ENCODE measurements around the gene STPG1.
A peak's percentile ranks its signal among the peaks of the same experiment; 100 is the strongest.

The STPG1 gene

GRCh38 chr1:24369199-24369598 lies 44.4 kb downstream of the STPG1 start:
- no peak for DNase-seq

- no peak for DNase-seq
These were observed 46.9 kb downstream of the STPG1 start for GRCh38 chr1:24366707-24367106.

- peak; percentile 58 for DNase-seq
These were observed 48.5 kb downstream of the STPG1 start for GRCh38 chr1:24364975-24365678.

GRCh38 chr1:24364605-24364974 lies 49.0 kb downstream of the STPG1 start:
- no peak for DNase-seq

- no peak for DNase-seq
These were observed 49.6 kb downstream of the STPG1 start for GRCh38 chr1:24363994-24364393.

- no peak for DNase-seq
These were observed 50.5 kb downstream of the STPG1 start for GRCh38 chr1:24362982-24363614.

- no peak for DNase-seq
These were observed 51.2 kb downstream of the STPG1 start for GRCh38 chr1:24362396-24362795.

- no peak for DNase-seq
These were observed 51.8 kb downstream of the STPG1 start for GRCh38 chr1:24361811-24362210.

- DNase-seq = no peak
These were observed 52.9 kb downstream of the STPG1 start for GRCh38 chr1:24360681-24361080.

GRCh38 chr1:24357038-24357437 lies 56.5 kb downstream of the STPG1 start:
- DNase-seq = no peak

GRCh38 chr1:24355466-24355865 lies 58.1 kb downstream of the STPG1 start:
- no peak for DNase-seq

- DNase-seq = no peak
These were observed 60.2 kb downstream of the STPG1 start for GRCh38 chr1:24353292-24353891.

GRCh38 chr1:24351918-24352627 lies 61.5 kb downstream of the STPG1 start:
- no peak for DNase-seq

GRCh38 chr1:24351247-24351646 lies 62.3 kb downstream of the STPG1 start:
- no peak for DNase-seq

- no peak for DNase-seq
These were observed 63.7 kb downstream of the STPG1 start for GRCh38 chr1:24349891-24350290.

- DNase-seq = no peak
These were observed 65.4 kb downstream of the STPG1 start for GRCh38 chr1:24348196-24348595.

GRCh38 chr1:24347159-24347934 lies 66.2 kb downstream of the STPG1 start:
- no peak for DNase-seq

- DNase-seq = no peak
These were observed 68.2 kb downstream of the STPG1 start for GRCh38 chr1:24345334-24345733.

- no peak for DNase-seq
These were observed 69.4 kb downstream of the STPG1 start for GRCh38 chr1:24344090-24344742.

GRCh38 chr1:24343412-24344089 lies 70.0 kb downstream of the STPG1 start:
- DNase-seq = no peak

- no peak for DNase-seq
These were observed 72.3 kb downstream of the STPG1 start for GRCh38 chr1:24341260-24341659.

GRCh38 chr1:24340770-24341169 lies 72.8 kb downstream of the STPG1 start:
- DNase-seq = no peak
